HepG2 (cell line): ENCODE data around the gene INF2. TPM values are rescaled to one million over a fixed set of nuclear protein-coding genes. Genes with fewer than 3 reads are reported as not detected.
A peak's percentile ranks its signal among the peaks of the same experiment; 100 is the strongest.

Experiments used
- HES4 ChIP-seq: sonication (generic); formaldehyde crosslinking; IDR thresholded peaks from 2 replicates; pipeline ENCODE4 v1.9.0; 2021; ENCODE audit warnings: mild to moderate bottlenecking, missing genetic modification reagents, borderline replicate concordance
- KMT2A ChIP-seq: sonication (generic); formaldehyde crosslinking; IDR thresholded peaks from 2 replicates; pipeline ENCODE4 v1.4.0; 2020; ENCODE audit warnings: missing genetic modification reagents
- MAX ChIP-seq: IDR thresholded peaks from 2 replicates; pipeline ENCODE4 v1.6.1; 2012; ENCODE audit warnings: inconsistent platforms
- PHF20 ChIP-seq: sonication (generic); formaldehyde crosslinking; IDR thresholded peaks from 2 replicates; pipeline ENCODE4 v1.5.0; 2020; ENCODE audit warnings: mild to moderate bottlenecking, missing genetic modification reagents
- PRDM15 ChIP-seq: sonication (generic); formaldehyde crosslinking; IDR thresholded peaks from 2 replicates; pipeline ENCODE4 v1.4.0; 2020; ENCODE audit warnings: missing genetic modification reagents
- RCOR2 ChIP-seq: IDR thresholded peaks from 2 replicates; pipeline ENCODE4 v1.6.1; 2016; ENCODE audit warnings: missing biosample characterization, missing genetic modification reagents
- RFXANK ChIP-seq: IDR thresholded peaks from 2 replicates; pipeline ENCODE4 v1.6.1; 2016
- SALL1 ChIP-seq: sonication (generic); formaldehyde crosslinking; IDR thresholded peaks from 2 replicates; pipeline ENCODE4 v1.8.0; 2022; ENCODE audit warnings: mild to moderate bottlenecking, missing genetic modification reagents
- SMARCC2 ChIP-seq: fragments of 450-650 bp; IDR thresholded peaks from 2 replicates; pipeline ENCODE4 v1.6.1; 2017; ENCODE audit warnings: antibody characterized with exemption, mild to moderate bottlenecking
- TBX2 ChIP-seq: sonication (generic); formaldehyde crosslinking; IDR thresholded peaks from 2 replicates; pipeline ENCODE4 v1.5.0; 2020; ENCODE audit warnings: missing genetic modification reagents, mild to moderate bottlenecking, borderline replicate concordance
- TERF1 ChIP-seq: sonication (generic); formaldehyde crosslinking; IDR thresholded peaks from 2 replicates; pipeline ENCODE4 v1.8.0; 2022; ENCODE audit warnings: mild to moderate bottlenecking, missing genetic modification reagents, moderate library complexity
- TOPORS ChIP-seq: sonication (generic); formaldehyde crosslinking; IDR thresholded peaks from 2 replicates; pipeline ENCODE4 v1.8.0; 2023; ENCODE audit warnings: mild to moderate bottlenecking, missing genetic modification reagents
- YEATS2 ChIP-seq: sonication (generic); formaldehyde crosslinking; IDR thresholded peaks from 2 replicates; pipeline ENCODE4 v1.4.0; 2020; ENCODE audit warnings: missing genetic modification reagents, borderline replicate concordance
- ZBTB42 ChIP-seq: sonication (generic); formaldehyde crosslinking; IDR thresholded peaks from 2 replicates; pipeline ENCODE4 v1.5.0; 2020; ENCODE audit warnings: mild to moderate bottlenecking, missing genetic modification reagents
- ZFP90 ChIP-seq: sonication (generic); formaldehyde crosslinking; IDR thresholded peaks from 2 replicates; pipeline ENCODE4 v1.8.0; 2022; ENCODE audit warnings: missing genetic modification reagents, mild to moderate bottlenecking, inconsistent platforms, borderline replicate concordance
- ZNF580 ChIP-seq: IDR thresholded peaks from 2 replicates; pipeline ENCODE4 v1.6.1; 2016; ENCODE audit warnings: low read depth, borderline replicate concordance
- ZNF766 ChIP-seq: sonication (generic); formaldehyde crosslinking; IDR thresholded peaks from 2 replicates; pipeline ENCODE4 v1.5.0; 2020; ENCODE audit warnings: missing genetic modification reagents, borderline replicate concordance
- ZNF879 ChIP-seq: sonication (generic); formaldehyde crosslinking; IDR thresholded peaks from 2 replicates; pipeline ENCODE4 v1.8.1; 2023; ENCODE audit warnings: missing genetic modification reagents
- polyA plus RNA-seq, 8 experiments: library from polyadenylated mRNA; depleted of rRNA in 3 of 8; stranded (reverse) in 7 of 8; unstranded in 1 of 8; fragments of >200 nt; fragmentation: Illumina TruSeq in 4 of 8; extraction: Trizol in 4 of 8; gene quantifications; 2 replicates each; pipeline versions ENCODE4 v1.2.1 to v1.2.3, GENCODE V29; 2011 to 2016; ENCODE audit warnings: low read depth in 4 of 8, missing spikeins in 1 of 8, mixed read lengths in 1 of 8; ENCODE audit not compliant: insufficient read depth in 1 of 8
- total RNA-seq, 5 experiments: library from RNA; depleted of rRNA; stranded (reverse); fragments of >200 nt; fragmentation: Illumina TruSeq; extraction: Trizol; gene quantifications; 2 replicates each; pipeline ENCODE4 v1.2.3, GENCODE V29; 2016; ENCODE audit warnings: low read depth in 1 of 5
- TF ChIP-seq, protein P1 (sequence below): sonication (generic); formaldehyde crosslinking; IDR thresholded peaks from 2 replicates; pipeline ENCODE4 v1.5.0; 2020; ENCODE audit warnings: missing genetic modification reagents
- TF ChIP-seq, protein P2 (sequence below): sonication (generic); formaldehyde crosslinking; IDR thresholded peaks from 2 replicates; pipeline ENCODE4 v1.5.0; 2020; ENCODE audit warnings: mild to moderate bottlenecking, missing genetic modification reagents, borderline replicate concordance

The INF2 gene
- total and polyA plus RNA-seq, 2 of the 13 experiments (the other 11 are each of a cell fraction or from before 2014, with no cell fraction given), result 16.4 to 26.4 TPM

DNA sequence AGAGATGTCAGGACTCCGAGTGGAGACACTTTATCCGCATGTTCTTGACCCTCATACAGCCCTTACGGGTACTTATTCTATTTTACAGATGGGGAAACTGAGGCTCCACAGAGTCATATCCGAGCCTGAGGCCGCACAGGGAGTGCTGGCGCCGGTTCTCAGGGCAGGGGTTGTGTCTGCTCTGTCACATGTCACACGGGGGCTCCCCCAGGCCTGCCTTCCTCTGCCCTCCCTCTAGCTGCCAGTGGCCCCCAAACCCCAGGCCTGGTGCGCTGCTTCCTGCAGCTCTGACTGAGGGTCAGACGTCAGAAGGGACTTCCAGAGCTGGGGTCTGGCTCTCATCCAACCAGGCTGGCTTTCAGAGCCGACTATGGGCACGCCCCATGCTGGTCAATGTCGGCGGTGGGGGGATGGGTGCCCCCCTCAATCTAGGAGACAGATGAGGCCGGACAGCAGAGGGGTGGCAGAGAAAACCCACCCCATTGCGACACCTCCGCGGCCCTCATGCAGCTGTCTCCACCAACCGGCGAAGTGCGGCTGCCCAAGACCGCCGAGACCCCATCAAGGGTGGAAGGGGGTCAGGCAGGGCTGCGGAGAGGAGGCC lies 811 bp upstream of the INF2 start (continued):
- TF ChIP-seq, protein P1, sequence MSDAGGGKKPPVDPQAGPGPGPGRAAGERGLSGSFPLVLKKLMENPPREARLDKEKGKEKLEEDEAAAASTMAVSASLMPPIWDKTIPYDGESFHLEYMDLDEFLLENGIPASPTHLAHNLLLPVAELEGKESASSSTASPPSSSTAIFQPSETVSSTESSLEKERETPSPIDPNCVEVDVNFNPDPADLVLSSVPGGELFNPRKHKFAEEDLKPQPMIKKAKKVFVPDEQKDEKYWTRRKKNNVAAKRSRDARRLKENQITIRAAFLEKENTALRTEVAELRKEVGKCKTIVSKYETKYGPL (CRISPR knock-in tag), result no peak
- no peak; the same call in 1 of the 2 replicates for TF ChIP-seq PHF20 (CRISPR knock-in tag)
- TF ChIP-seq KMT2A (CRISPR knock-in tag), result 0 out of 2 replicates have a peak, but pooled peaks have one; percentile 18
- no peak for TF ChIP-seq ZNF580 (CRISPR knock-in tag)
- TF ChIP-seq ZBTB42 (CRISPR knock-in tag), result no peak
- no peak for TF ChIP-seq ZNF766 (CRISPR knock-in tag)
- TF ChIP-seq SMARCC2, result no peak
- TF ChIP-seq RFXANK (CRISPR knock-in tag), result no peak
- no peak for TF ChIP-seq ZNF879 (CRISPR knock-in tag)
- no peak; the same call in 1 of the 2 replicates for TF ChIP-seq RCOR2 (CRISPR knock-in tag)
- TF ChIP-seq PRDM15 (CRISPR knock-in tag), result no peak
- TF ChIP-seq MAX, result peak; percentile 13; the same call in 1 of the 2 replicates
- TF ChIP-seq TOPORS (CRISPR knock-in tag), result no peak
- TF ChIP-seq, protein P2, sequence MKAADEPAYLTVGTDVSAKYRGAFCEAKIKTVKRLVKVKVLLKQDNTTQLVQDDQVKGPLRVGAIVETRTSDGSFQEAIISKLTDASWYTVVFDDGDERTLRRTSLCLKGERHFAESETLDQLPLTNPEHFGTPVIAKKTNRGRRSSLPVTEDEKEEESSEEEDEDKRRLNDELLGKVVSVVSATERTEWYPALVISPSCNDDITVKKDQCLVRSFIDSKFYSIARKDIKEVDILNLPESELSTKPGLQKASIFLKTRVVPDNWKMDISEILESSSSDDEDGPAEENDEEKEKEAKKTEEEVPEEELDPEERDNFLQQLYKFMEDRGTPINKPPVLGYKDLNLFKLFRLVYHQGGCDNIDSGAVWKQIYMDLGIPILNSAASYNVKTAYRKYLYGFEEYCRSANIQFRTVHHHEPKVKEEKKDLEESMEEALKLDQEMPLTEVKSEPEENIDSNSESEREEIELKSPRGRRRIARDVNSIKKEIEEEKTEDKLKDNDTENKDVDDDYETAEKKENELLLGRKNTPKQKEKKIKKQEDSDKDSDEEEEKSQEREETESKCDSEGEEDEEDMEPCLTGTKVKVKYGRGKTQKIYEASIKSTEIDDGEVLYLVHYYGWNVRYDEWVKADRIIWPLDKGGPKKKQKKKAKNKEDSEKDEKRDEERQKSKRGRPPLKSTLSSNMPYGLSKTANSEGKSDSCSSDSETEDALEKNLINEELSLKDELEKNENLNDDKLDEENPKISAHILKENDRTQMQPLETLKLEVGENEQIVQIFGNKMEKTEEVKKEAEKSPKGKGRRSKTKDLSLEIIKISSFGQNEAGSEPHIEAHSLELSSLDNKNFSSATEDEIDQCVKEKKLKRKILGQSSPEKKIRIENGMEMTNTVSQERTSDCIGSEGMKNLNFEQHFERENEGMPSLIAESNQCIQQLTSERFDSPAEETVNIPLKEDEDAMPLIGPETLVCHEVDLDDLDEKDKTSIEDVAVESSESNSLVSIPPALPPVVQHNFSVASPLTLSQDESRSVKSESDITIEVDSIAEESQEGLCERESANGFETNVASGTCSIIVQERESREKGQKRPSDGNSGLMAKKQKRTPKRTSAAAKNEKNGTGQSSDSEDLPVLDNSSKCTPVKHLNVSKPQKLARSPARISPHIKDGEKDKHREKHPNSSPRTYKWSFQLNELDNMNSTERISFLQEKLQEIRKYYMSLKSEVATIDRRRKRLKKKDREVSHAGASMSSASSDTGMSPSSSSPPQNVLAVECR, result 0 out of 2 replicates have a peak, but pooled peaks have one; percentile 2
- TF ChIP-seq HES4 (CRISPR knock-in tag), result 0 out of 2 replicates have a peak, but pooled peaks have one; percentile 20
- TF ChIP-seq TERF1 (CRISPR knock-in tag), result no peak
- TF ChIP-seq SALL1 (CRISPR knock-in tag), result peak; percentile 46; the same call in 1 of the 2 replicates
- TF ChIP-seq YEATS2 (CRISPR knock-in tag), result no peak
- TF ChIP-seq TBX2 (CRISPR knock-in tag), result no peak
- no peak for TF ChIP-seq ZFP90 (CRISPR knock-in tag)
